NCI-H510A treated with DMSO at 0.1 percent for 48 hours (cell line): ENCODE measurements around the gene CCDC136.

Source experiments
- DNase-seq: peaks from one replicate; lab custom pipeline; 2025; lab: John Stamatoyannopoulos, UW

CCDC136 gene

DNA sequence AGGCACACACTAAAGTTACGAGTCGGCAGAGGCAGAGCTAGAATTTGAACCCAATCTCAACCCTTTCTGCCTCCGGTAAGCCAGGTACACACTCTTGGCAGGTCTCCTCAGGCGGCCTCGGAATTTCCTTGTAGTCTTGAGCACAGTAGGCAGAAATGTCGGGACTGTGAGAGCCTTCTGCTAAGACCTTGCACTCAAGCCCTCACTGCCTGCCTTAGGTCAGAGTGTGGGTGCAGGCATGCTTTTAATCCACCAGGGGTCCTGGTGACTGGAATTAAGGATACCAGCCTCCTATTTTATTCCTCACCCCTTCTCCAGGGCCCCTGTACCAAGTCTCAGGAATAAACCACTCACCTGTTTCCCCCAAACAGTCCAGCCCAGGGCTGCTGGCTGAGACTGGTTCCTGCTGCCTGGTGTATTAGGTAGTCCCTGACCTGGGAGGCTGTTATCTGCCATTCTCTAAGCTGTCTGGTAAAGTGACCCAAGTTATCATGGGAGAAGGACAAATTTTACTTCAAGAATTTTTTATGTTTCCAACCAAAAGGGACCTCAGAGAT, 71.7 kb downstream of the CCDC136 start:
- peak; percentile 20 for DNase-seq

DNA sequence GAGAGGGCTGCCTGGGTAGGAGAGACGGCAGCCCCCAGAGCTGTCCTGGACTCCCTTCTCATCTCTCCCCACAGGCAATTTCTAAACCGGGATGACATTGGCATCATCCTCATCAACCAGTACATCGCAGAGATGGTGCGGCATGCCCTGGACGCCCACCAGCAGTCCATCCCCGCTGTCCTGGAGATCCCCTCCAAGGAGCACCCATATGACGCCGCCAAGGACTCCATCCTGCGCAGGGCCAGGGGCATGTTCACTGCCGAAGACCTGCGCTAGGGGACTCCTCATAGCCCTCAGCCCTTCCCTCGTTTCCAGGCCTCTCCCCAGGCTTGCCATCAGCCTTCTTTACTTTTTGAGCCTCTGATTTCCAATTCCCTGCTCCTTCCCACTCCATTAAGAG, 73.5 kb downstream of the CCDC136 start:
- no peak for DNase-seq

DNA sequence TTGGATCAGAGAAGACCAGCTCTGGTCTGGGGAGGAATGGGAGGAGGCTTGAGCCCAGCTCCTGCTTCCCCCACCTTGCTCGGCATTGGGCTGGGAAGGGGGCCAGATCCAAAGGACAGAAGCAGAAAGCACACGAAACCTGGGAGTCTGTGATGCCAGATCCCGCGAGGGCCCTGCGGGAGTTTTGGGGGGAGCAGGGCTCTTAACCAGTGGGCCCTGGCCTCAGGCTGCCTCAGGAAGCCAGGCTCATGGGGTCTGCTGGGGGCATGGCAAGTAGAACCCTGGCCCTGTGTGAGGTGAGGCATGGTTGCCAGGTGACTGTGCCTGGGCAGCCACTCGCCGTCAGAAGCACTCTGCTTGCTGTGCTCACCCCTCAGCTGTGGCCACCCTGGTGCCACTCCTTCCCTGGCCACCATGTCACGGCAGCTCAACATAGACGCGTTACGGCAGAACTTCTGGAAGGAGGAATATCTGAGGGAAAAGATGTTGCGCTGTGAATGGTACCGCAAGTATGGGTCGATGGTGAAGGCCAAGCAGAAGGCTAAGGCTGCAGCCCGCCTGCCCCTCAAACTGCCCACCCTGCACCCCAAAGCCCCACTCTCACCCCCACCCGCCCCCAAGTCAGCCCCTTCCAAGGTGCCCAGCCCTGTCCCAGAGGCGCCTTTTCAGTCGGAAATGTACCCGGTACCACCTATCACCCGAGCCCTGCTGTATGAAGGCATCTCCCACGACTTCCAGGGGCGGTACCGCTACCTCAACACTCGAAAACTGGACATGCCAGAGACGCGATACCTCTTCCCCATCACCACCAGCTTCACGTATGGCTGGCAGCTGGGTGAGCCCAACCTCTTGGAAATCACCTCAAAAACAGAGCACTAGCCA, 74.5 kb downstream of the CCDC136 start:
- DNase-seq = no peak

- no peak for DNase-seq
Measured at GRCh38 chr7:128867241-128867640, 75.5 kb downstream of the CCDC136 start.

GRCh38 chr7:128867842-128868623, 76.3 kb downstream of the CCDC136 start:
- peak; percentile 75 for DNase-seq

- no peak for DNase-seq
Measured at GRCh38 chr7:128868624-128869137, 76.9 kb downstream of the CCDC136 start.

DNA sequence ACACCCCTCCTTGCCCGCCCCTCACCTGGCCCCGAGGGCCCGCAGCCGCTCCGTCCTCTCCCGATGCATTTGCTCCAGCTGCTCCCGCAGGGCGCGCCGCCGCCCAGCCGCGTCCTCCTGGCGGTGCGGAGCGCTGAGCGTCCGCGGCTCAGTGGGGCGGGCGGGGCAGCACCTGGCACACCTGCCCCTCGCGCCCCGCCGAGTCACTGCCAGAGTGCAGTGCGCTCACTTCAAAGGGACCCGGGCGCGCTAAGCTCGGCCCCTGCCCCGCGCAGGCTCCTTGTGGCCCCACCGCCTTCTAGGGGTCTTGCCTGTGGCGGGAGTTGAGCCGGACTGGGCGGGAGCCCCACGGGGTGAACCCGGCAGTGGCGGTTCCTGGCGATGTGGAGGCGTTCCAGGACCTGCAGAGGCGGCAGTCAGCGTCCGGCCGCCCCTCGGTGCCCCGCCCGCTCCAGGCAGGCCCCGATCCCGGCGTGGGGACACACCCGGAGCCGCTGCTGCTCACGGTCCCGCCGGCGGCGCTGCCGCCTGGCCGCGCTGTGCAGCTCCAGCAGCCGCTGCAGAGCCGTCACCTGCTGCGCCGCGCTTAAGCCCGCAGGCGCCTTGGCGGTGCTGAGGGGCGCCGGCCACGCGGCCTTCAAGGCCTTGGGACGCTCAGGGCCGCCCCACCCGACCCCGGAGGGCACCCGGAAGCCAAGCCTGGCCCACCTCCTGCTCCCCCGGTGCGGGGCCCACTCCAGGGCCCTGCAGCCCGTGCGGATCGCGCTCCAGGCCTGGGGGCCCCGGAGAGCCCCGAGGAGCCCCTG, 77.6 kb downstream of the CCDC136 start:
- DNase-seq = peak; percentile 15

DNA sequence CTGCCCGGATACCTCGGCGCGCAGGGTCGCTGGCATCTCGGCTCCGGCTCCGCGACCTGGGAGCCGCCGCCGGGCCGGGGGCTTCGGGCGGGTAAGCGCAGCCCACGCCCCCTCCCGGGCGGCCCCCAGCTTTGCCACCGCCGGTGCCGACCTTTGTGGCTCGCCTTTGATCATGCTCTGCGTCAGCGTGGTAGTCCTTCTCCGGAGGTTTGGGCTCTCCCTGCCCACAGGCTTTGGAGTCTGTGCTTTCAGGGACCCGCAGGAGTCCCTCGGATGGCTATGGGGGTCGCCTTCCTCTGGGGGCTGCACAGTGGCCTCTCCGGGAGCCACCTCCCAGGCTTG, 78.1 kb downstream of the CCDC136 start:
- no peak for DNase-seq

DNA sequence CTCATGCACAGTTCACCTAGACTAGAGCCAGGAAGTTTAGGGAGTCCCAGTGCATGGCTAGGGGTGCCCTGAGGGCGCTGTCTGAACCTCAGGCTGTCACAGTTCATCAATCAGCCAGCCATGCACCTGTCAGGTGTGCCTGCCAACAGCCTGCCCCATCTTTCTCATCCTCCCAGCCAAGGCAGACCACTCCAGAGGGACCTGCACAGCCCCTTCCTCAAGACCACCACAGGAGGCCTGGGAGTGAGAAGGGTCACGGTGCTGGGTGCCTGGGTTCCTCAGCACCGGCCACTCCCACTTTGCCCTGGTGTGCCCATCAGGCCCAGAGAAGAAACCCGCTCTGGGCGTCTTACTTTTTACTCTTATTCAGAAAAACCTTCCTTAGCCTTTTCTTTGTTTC, 79.3 kb downstream of the CCDC136 start:
- DNase-seq = no peak
